HG02973 (cell line): ENCODE results near the gene FXYD7.

Experiments
- ATAC-seq: cut with Tn5 transposase; IDR thresholded peaks from one replicate; pipeline ENCODE4 v1.9.1; 2021; ENCODE audit warnings: moderate library complexity; ENCODE audit not compliant: unreplicated experiment

The FXYD7 gene

GRCh38 chr19:35109395-35110112, 33.5 kb upstream of the FXYD7 start:
- ATAC-seq: no peak

GRCh38 chr19:35110974-35111373, 32.1 kb upstream of the FXYD7 start:
- no peak for ATAC-seq

- no peak for ATAC-seq
Measured at GRCh38 chr19:35112995-35113688, 29.9 kb upstream of the FXYD7 start.

- ATAC-seq: no peak
Measured at GRCh38 chr19:35114353-35115176, 28.5 kb upstream of the FXYD7 start.

GRCh38 chr19:35115177-35115951, 27.7 kb upstream of the FXYD7 start, which contains the start of gene FXYD3:
FXYD3 (plus strand) TSS chr19:35115823; CDS start chr19:35119377, 3,554 bp downstream.
- no peak for ATAC-seq

GRCh38 chr19:35116072-35116801, 26.8 kb upstream of the FXYD7 start:
- ATAC-seq: no peak

- ATAC-seq: no peak
Measured at GRCh38 chr19:35117116-35117515, 25.9 kb upstream of the FXYD7 start.

- ATAC-seq: no peak
Measured at GRCh38 chr19:35117799-35118198, 25.3 kb upstream of the FXYD7 start.

GRCh38 chr19:35118268-35119020, 24.6 kb upstream of the FXYD7 start:
- no peak for ATAC-seq

GRCh38 chr19:35119091-35119490, 24.0 kb upstream of the FXYD7 start:
- ATAC-seq: no peak

- ATAC-seq: no peak
Measured at GRCh38 chr19:35119578-35120155, 23.4 kb upstream of the FXYD7 start.

- no peak for ATAC-seq
Measured at GRCh38 chr19:35120492-35120891, 22.6 kb upstream of the FXYD7 start.

GRCh38 chr19:35120898-35121297, 22.2 kb upstream of the FXYD7 start:
- no peak for ATAC-seq

GRCh38 chr19:35122687-35123551, 20.1 kb upstream of the FXYD7 start:
- ATAC-seq: no peak

- ATAC-seq: no peak
Measured at GRCh38 chr19:35123573-35123972, 19.5 kb upstream of the FXYD7 start.

GRCh38 chr19:35124098-35125060, 18.7 kb upstream of the FXYD7 start:
- peak; percentile 68 for ATAC-seq

- ATAC-seq: no peak
Measured at GRCh38 chr19:35125270-35125717, 17.8 kb upstream of the FXYD7 start.
